DND-41 (cell line): ENCODE results near the gene RAD51B.

ENCODE experiments used
- ATAC-seq: fragments of 200-7000 bp; cut with Tn5 transposase; 3 replicates; pipeline ENCODE4 v1.9.1; 2021; ENCODE audit warnings: low read depth; ENCODE audit not compliant: insufficient read depth
- DNase-seq: peaks from one replicate; pipeline ENCODE4 v3.0.0-alpha.2; 2020
- H2AFZ ChIP-seq: 2 replicates; pipeline ENCODE4 v1.6.0; 2012; ENCODE audit warnings: low read depth, low read length
- H3K27ac ChIP-seq: 2 replicates; pipeline ENCODE4 v1.5.1; 2012; ENCODE audit warnings: low read length, inconsistent platforms
- H3K27me3 ChIP-seq: fragments of 200-600 bp; sonication (generic); 2 replicates; pipeline ENCODE4 v1.6.0; 2012; ENCODE audit warnings: low read length, mild to moderate bottlenecking, inconsistent platforms; ENCODE audit not compliant: insufficient read depth, poor library complexity
- H3K36me3 ChIP-seq: 2 replicates; pipeline ENCODE4 v1.5.1; 2012; ENCODE audit warnings: low read length, inconsistent platforms; ENCODE audit not compliant: insufficient read depth
- H3K4me1 ChIP-seq: 2 replicates; pipeline ENCODE4 v1.5.1; 2012; ENCODE audit warnings: mild to moderate bottlenecking, low read length; ENCODE audit not compliant: insufficient read depth
- H3K4me2 ChIP-seq: 2 replicates; pipeline ENCODE4 v1.6.0; 2012; ENCODE audit warnings: mild to moderate bottlenecking, moderate library complexity, low read length, inconsistent platforms; ENCODE audit not compliant: insufficient read depth
- H3K4me3 ChIP-seq, 2 experiments: fragments of 200-600 bp in 1 of 2; shearing (Covaris generic) in 1 of 2; 2 replicates each; pipeline ENCODE4 v1.5.1; 2012 to 2016; ENCODE audit warnings: inconsistent platforms in 2 of 2, low read length in 2 of 2, mild to moderate bottlenecking in 2 of 2, low read depth in 1 of 2, moderate library complexity in 1 of 2
- H3K79me2 ChIP-seq: 2 replicates; pipeline ENCODE4 v1.6.0; 2012; ENCODE audit warnings: low read length, inconsistent platforms; ENCODE audit not compliant: insufficient read depth
- H3K9ac ChIP-seq: 2 replicates; pipeline ENCODE4 v1.6.0; 2012; ENCODE audit warnings: low read depth, mild to moderate bottlenecking, inconsistent platforms, low read length, moderate library complexity
- H3K9me3 ChIP-seq: 2 replicates; pipeline ENCODE4 v1.5.1; 2012; ENCODE audit warnings: low read length, moderate library complexity, mild to moderate bottlenecking, inconsistent platforms; ENCODE audit not compliant: insufficient read depth, severe bottlenecking
- H4K20me1 ChIP-seq: 2 replicates; pipeline ENCODE4 v1.6.0; 2012; ENCODE audit warnings: low read length; ENCODE audit not compliant: insufficient read depth
- CTCF ChIP-seq: IDR thresholded peaks from 2 replicates; pipeline ENCODE4 v1.5.1; 2012; ENCODE audit warnings: borderline replicate concordance, low read length, moderate library complexity, mild to moderate bottlenecking; ENCODE audit not compliant: poor library complexity, severe bottlenecking; ENCODE audit errors: extremely low read depth
- EZH2 ChIP-seq: IDR thresholded peaks from 3 replicates; pipeline ENCODE4 v1.6.1; 2012; ENCODE audit warnings: borderline replicate concordance, low read depth, mild to moderate bottlenecking, moderate library complexity, low read length, inconsistent platforms; ENCODE audit not compliant: severe bottlenecking

RAD51B gene

GRCh38 chr14:68363843-68364767, 544.5 kb downstream of the RAD51B start:
- H3K4me1 ChIP-seq: no peaks in the 10 kb centered on the region
- H3K9me3 ChIP-seq: no peaks in the 10 kb centered on the region
- no peak overlapping the region for H3K4me3 ChIP-seq
- no peak overlapping the region for H2AFZ ChIP-seq
- H4K20me1 ChIP-seq: no peaks in the 10 kb centered on the region
- H3K27me3 ChIP-seq: no peaks in the 10 kb centered on the region
- no peak overlapping the region for H3K27ac ChIP-seq
- DNase-seq (no peak), ATAC-seq (no peak)
- TF ChIP-seq EZH2 (no peak), CTCF (no peak)
- H3K79me2 ChIP-seq: no peaks in the 10 kb centered on the region
- no peak overlapping the region for H3K9ac ChIP-seq
- no peak overlapping the region for H3K4me2 ChIP-seq
- no peaks in the 10 kb centered on the region for H3K36me3 ChIP-seq

GRCh38 chr14:68364792-68365192, 545.2 kb downstream of the RAD51B start:
- Histone ChIP-seq H3K79me2 (no peaks in the 10 kb centered on the region), H3K4me3 (no peak overlapping the region), H3K36me3 (no peaks in the 10 kb centered on the region), H3K4me1 (no peaks in the 10 kb centered on the region), H2AFZ (no peak overlapping the region), H4K20me1 (no peaks in the 10 kb centered on the region), H3K27ac (no peak overlapping the region), H3K4me2 (no peak overlapping the region), H3K27me3 (no peaks in the 10 kb centered on the region), H3K9ac (no peak overlapping the region), H3K9me3 (no peaks in the 10 kb centered on the region)
- ATAC-seq: no peak
- no peak for TF ChIP-seq EZH2
- no peak for TF ChIP-seq CTCF
- DNase-seq: no peak

- Histone ChIP-seq H3K4me3 (no peak overlapping the region), H3K9me3 (no peaks in the 10 kb centered on the region), H2AFZ (no peak overlapping the region), H3K27ac (no peak overlapping the region), H3K79me2 (no peaks in the 10 kb centered on the region), H3K9ac (no peak overlapping the region), H3K4me2 (no peak overlapping the region), H4K20me1 (no peaks in the 10 kb centered on the region), H3K27me3 (no peaks in the 10 kb centered on the region), H3K36me3 (no peaks in the 10 kb centered on the region), H3K4me1 (no peaks in the 10 kb centered on the region)
- DNase-seq (no peak), ATAC-seq (no peak)
- TF ChIP-seq EZH2 (no peak), CTCF (no peak)
These were observed 545.6 kb downstream of the RAD51B start for GRCh38 chr14:68365228-68365627.
